ENCODE measurements around the gene ADM2. TPM values are rescaled to one million over a fixed set of nuclear protein-coding genes. Genes with fewer than 3 reads are reported as not detected.

ADM2 gene
- total and polyA plus RNA-seq, 2 donors (not counting 1 experiment from before 2014, with no cell fraction given), result 0.73 to 5.8 TPM

DNA sequence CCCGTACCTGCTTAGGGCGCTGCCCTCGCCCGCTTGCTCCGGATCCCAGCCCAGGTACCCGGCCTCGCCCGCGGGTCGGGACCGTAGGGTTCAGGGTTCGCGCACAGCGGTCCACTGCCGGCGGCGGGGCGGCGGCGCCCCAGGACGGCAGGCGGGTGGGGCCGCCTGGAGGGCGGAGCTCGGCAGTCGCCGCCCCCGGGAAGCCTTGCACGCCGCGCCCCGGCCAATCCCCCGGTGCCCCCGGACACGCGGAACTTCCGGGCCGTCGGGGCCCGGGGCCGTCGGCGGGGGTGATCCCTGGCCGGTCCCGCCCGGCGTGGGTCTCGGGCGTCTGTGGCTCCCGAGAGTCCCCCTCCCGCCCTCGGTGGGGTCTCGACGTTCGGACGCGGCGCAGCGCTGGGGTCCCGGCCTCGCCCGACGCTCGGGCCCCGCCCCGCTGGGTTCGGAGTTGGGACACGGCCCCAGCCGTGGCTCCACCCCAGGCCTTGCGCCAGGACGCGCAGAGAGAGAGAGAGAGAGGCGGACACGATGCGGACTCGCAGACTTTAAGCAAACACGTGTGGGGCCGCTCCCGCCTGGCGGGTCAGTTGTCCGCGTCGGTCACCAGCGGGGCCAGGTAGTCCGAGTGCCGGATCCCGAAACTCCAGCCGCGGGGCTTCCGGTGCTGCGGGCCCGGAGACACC is 48.7 kb downstream of the ADM2 start, which contains the start of gene TYMP:
Gene TYMP, minus strand, starts transcription at position 116 of the 683 bp plus-strand sequence. CDS start 303 bp downstream, outside the sequence.
- Histone ChIP-seq H3K4me1 (ENCODE audit: control insufficient read depth, extremely low read depth, insufficient read depth, low read length) (peaks cover 14% of the 10 kb centered on the region), H2AFZ (ENCODE audit: low read length) (no peak within 1 kb of the TSS), H3K27ac (ENCODE audit: insufficient read depth, low read length) (no peak within 1 kb of the TSS), H3K27me3 (ENCODE audit: control insufficient read depth, insufficient read depth, low read length) (peaks cover 11% of the 10 kb centered on the region), H3K4me2 (ENCODE audit: extremely low read depth, insufficient read depth, low read length) (peak within 1 kb of the TSS; percentile 64), H3K9me3 (ENCODE audit: control insufficient read depth, insufficient read depth, low read depth, low read length) (no peaks in the 10 kb centered on the region), H3K79me2 (ENCODE audit: control insufficient read depth, insufficient read depth, low read length) (no peaks in the 10 kb centered on the region), H3K9ac (ENCODE audit: insufficient read depth, low read length) (peak within 1 kb of the TSS; percentile 65), H4K20me1 (ENCODE audit: control insufficient read depth, extremely low read depth, insufficient read depth, low read length) (no peaks in the 10 kb centered on the region), H3K4me3 (replicated peaks in 1 of 4; ENCODE audit: control extremely low read depth in 1 of 4, insufficient read depth in 1 of 4, low read depth in 3 of 4, low read length in 4 of 4) (peak within 1 kb of the TSS; percentile 25 to 60 (median 38)), H3K36me3 (ENCODE audit: control insufficient read depth, insufficient read depth, low read length) (no peaks in the 10 kb centered on the region)
- TF ChIP-seq, protein P1, sequence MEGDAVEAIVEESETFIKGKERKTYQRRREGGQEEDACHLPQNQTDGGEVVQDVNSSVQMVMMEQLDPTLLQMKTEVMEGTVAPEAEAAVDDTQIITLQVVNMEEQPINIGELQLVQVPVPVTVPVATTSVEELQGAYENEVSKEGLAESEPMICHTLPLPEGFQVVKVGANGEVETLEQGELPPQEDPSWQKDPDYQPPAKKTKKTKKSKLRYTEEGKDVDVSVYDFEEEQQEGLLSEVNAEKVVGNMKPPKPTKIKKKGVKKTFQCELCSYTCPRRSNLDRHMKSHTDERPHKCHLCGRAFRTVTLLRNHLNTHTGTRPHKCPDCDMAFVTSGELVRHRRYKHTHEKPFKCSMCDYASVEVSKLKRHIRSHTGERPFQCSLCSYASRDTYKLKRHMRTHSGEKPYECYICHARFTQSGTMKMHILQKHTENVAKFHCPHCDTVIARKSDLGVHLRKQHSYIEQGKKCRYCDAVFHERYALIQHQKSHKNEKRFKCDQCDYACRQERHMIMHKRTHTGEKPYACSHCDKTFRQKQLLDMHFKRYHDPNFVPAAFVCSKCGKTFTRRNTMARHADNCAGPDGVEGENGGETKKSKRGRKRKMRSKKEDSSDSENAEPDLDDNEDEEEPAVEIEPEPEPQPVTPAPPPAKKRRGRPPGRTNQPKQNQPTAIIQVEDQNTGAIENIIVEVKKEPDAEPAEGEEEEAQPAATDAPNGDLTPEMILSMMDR (conservative IDR thresholded peaks at IDR 0.05 in 1 of 2, IDR thresholded peaks at IDR 0.05 in 1 of 2; ENCODE audit: low read depth in 1 of 2, low read length in 2 of 2), result no peak
- TF ChIP-seq EZH2 (IDR thresholded peaks at IDR 0.05; ENCODE audit: low read length, missing control alignments), result no peak
- peak; percentile 71 to 83 for DNase-seq (ENCODE audit: low read depth in 2 of 2)

DNA sequence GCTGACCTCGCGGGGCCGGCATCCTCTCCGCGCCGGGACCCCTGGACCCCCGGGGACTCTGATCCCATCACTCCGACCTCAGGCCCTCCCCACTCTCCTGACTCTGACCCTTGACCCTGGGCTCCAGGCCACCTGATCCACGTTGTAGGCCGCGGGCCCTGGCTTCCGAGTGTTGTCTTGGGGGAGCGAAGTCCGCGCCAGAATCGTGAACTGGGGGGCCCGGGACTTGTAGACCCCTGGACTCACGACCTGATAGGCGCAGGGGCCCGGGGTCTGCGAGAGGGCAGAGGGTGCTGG is 49.2 kb downstream of the ADM2 start:
- Histone ChIP-seq H3K27me3 (ENCODE audit: control insufficient read depth, insufficient read depth, low read length) (peaks cover 11% of the 10 kb centered on the region), H4K20me1 (ENCODE audit: control insufficient read depth, extremely low read depth, insufficient read depth, low read length) (no peaks in the 10 kb centered on the region), H3K4me1 (ENCODE audit: control insufficient read depth, extremely low read depth, insufficient read depth, low read length) (peaks cover 14% of the 10 kb centered on the region), H3K4me2 (ENCODE audit: extremely low read depth, insufficient read depth, low read length) (peak overlapping the region; percentile 64), H3K79me2 (ENCODE audit: control insufficient read depth, insufficient read depth, low read length) (no peaks in the 10 kb centered on the region), H2AFZ (ENCODE audit: low read length) (no peak overlapping the region), H3K9me3 (ENCODE audit: control insufficient read depth, insufficient read depth, low read depth, low read length) (no peaks in the 10 kb centered on the region), H3K36me3 (ENCODE audit: control insufficient read depth, insufficient read depth, low read length) (no peaks in the 10 kb centered on the region), H3K4me3 (replicated peaks in 1 of 4; ENCODE audit: control extremely low read depth in 1 of 4, insufficient read depth in 1 of 4, low read depth in 3 of 4, low read length in 4 of 4) (peak overlapping the region; percentile 25 to 60 (median 38)), H3K27ac (ENCODE audit: insufficient read depth, low read length) (no peak overlapping the region), H3K9ac (ENCODE audit: insufficient read depth, low read length) (peak overlapping the region; percentile 62)
- TF ChIP-seq EZH2 (IDR thresholded peaks at IDR 0.05; ENCODE audit: low read length, missing control alignments), result no peak
- TF ChIP-seq, protein P1 (conservative IDR thresholded peaks at IDR 0.05 in 1 of 2, IDR thresholded peaks at IDR 0.05 in 1 of 2; ENCODE audit: low read depth in 1 of 2, low read length in 2 of 2), result no peak
- DNase-seq (ENCODE audit: low read depth in 2 of 2), result no peak

DNA sequence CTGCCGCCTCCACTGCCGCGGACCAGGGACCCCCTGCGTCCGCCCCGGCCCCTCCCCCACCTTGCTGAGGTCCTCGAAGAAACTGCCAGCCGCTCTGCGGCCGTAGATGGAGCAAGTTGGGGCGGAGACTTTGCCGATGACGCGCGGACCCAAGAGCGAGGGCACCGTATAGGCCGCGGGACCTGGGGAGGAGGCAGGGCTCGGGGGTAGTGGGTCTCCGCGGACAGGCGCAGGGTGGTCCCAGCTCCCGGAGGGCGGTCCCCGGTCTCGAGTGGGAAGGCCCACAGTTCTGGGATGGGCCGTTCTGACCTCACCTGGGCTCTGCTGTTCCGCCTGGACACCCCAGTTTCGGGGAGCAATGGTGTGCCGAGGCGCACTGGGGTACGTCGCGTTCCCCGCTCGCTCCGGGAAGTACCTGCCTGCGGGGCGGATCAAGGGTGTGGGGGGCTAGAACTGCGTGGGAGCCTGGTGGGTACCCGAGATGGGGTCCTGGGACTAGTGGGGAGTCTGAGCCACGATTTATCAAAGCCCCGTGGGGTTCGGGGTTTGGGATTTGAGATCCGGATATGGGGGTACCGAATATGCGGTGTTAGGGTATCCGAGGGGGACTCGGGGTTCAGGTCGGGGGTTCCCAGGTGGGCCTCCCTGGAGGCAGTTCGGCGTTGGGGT is 49.7 kb downstream of the ADM2 start:
- peaks cover 14% of the 10 kb centered on the region for H3K4me1 ChIP-seq (ENCODE audit: control insufficient read depth, extremely low read depth, insufficient read depth, low read length)
- peak overlapping the region; percentile 65 for H3K9ac ChIP-seq (ENCODE audit: insufficient read depth, low read length)
- peak overlapping the region; percentile 20 for H3K27ac ChIP-seq (ENCODE audit: insufficient read depth, low read length)
- no peaks in the 10 kb centered on the region for H3K79me2 ChIP-seq (ENCODE audit: control insufficient read depth, insufficient read depth, low read length)
- H3K36me3 ChIP-seq (ENCODE audit: control insufficient read depth, insufficient read depth, low read length), result no peaks in the 10 kb centered on the region
- TF ChIP-seq, protein P1 (conservative IDR thresholded peaks at IDR 0.05 in 1 of 2, IDR thresholded peaks at IDR 0.05 in 1 of 2; ENCODE audit: low read depth in 1 of 2, low read length in 2 of 2), result no peak
- peak; percentile 75 for TF ChIP-seq EZH2 (IDR thresholded peaks at IDR 0.05; ENCODE audit: low read length, missing control alignments)
- peak overlapping the region; percentile 15 to 61 (median 42) for H3K4me3 ChIP-seq (replicated peaks in 1 of 4; ENCODE audit: control extremely low read depth in 1 of 4, insufficient read depth in 1 of 4, low read depth in 3 of 4, low read length in 4 of 4)
- no peaks in the 10 kb centered on the region for H4K20me1 ChIP-seq (ENCODE audit: control insufficient read depth, extremely low read depth, insufficient read depth, low read length)
- H3K27me3 ChIP-seq (ENCODE audit: control insufficient read depth, insufficient read depth, low read length), result peaks cover 11% of the 10 kb centered on the region
- H2AFZ ChIP-seq (ENCODE audit: low read length), result no peak overlapping the region
- H3K4me2 ChIP-seq (ENCODE audit: extremely low read depth, insufficient read depth, low read length), result peak overlapping the region; percentile 58
- no peaks in the 10 kb centered on the region for H3K9me3 ChIP-seq (ENCODE audit: control insufficient read depth, insufficient read depth, low read depth, low read length)
- peak; percentile 75 to 86 for DNase-seq (ENCODE audit: low read depth in 2 of 2)

Measured in fibroblast of lung (primary cell).